Neural cell (in vitro differentiated cells): ENCODE measurements around the gene WDFY3. TPM values are rescaled to one million over a fixed set of nuclear protein-coding genes. Genes with fewer than 3 reads are reported as not detected.

ENCODE experiments used
- H2AFZ ChIP-seq: fragments of 200-600, 300-800 bp; sonication (generic), shearing (Covaris generic); 2 replicates; pipeline ENCODE4 v1.6.0; 2014; ENCODE audit warnings: low read depth, mild to moderate bottlenecking, antibody characterized with exemption, low read length, moderate library complexity
- H3F3A ChIP-seq: fragments of 200-600 bp; shearing (Covaris generic); 2 replicates; pipeline ENCODE4 v1.6.1; 2016; ENCODE audit warnings: mild to moderate bottlenecking, moderate library complexity, mixed read lengths, antibody characterized with exemption, low read length; ENCODE audit not compliant: insufficient read depth, poor library complexity, severe bottlenecking
- H3K27ac ChIP-seq: fragments of 200-600, 300-800 bp; sonication (generic), shearing (Covaris generic); 2 replicates; pipeline ENCODE4 v1.5.1; 2014; ENCODE audit warnings: mild to moderate bottlenecking, low read length, moderate library complexity
- H3K27me3 ChIP-seq: fragments of 300-800, 200-600 bp; sonication (generic), shearing (Covaris generic); 2 replicates; pipeline ENCODE4 v1.6.0; 2014; ENCODE audit warnings: mild to moderate bottlenecking, low read depth, low read length, moderate library complexity; ENCODE audit not compliant: insufficient read depth
- H3K36me3 ChIP-seq: fragments of 300-800, 200-600 bp; sonication (generic), shearing (Covaris generic); 2 replicates; pipeline ENCODE4 v1.5.1; 2014; ENCODE audit warnings: mild to moderate bottlenecking, antibody characterized with exemption, low read length, moderate library complexity; ENCODE audit not compliant: insufficient read depth
- H3K4me2 ChIP-seq: fragments of 300-800, 200-600 bp; sonication (generic), shearing (Covaris generic); 2 replicates; pipeline ENCODE4 v1.6.0; 2014; ENCODE audit warnings: mild to moderate bottlenecking, low read length
- H3K4me3 ChIP-seq: fragments of 300-800, 200-600 bp; sonication (generic), shearing (Covaris generic); 2 replicates; pipeline ENCODE4 v1.5.1; 2014; ENCODE audit warnings: mild to moderate bottlenecking, low read length, moderate library complexity
- H3K79me2 ChIP-seq: fragments of 200-600 bp; shearing (Covaris generic); replicated peaks from 2 replicates; pipeline ENCODE4 v1.6.0; 2014; ENCODE audit warnings: mild to moderate bottlenecking, low read length, moderate library complexity; ENCODE audit not compliant: insufficient read depth
- H3K9ac ChIP-seq: fragments of 300-800, 200-600 bp; sonication (generic), shearing (Covaris generic); 2 replicates; pipeline ENCODE4 v1.6.1; 2016; ENCODE audit warnings: mild to moderate bottlenecking, low read length, mixed read lengths
- H3K9me2 ChIP-seq: fragments of 200-600 bp; shearing (Covaris generic); 2 replicates; pipeline ENCODE4 v1.6.1; 2016; ENCODE audit warnings: mild to moderate bottlenecking, low read length, mixed read lengths; ENCODE audit not compliant: insufficient read depth
- H3K9me3 ChIP-seq: fragments of 200-600, 300-800 bp; sonication (generic), shearing (Covaris generic); 2 replicates; pipeline ENCODE4 v1.6.1; 2016; ENCODE audit warnings: mild to moderate bottlenecking, mixed run types, low read length, moderate library complexity, mixed read lengths
- H4K20me1 ChIP-seq: fragments of 200-600 bp; shearing (Covaris generic); 2 replicates; pipeline ENCODE4 v1.6.1; 2016; ENCODE audit warnings: mild to moderate bottlenecking, mixed run types; ENCODE audit not compliant: insufficient read depth
- EP300 ChIP-seq: fragments of 450-650 bp; conservative IDR thresholded peaks from 2 replicates; pipeline ENCODE4 v1.6.1; 2014; ENCODE audit warnings: antibody characterized with exemption, mild to moderate bottlenecking, moderate library complexity; ENCODE audit not compliant: poor library complexity, severe bottlenecking
- EZH2 ChIP-seq: fragments of 200-600, 300-800 bp; shearing (Covaris generic), sonication (generic); IDR thresholded peaks from 2 replicates; pipeline ENCODE4 v1.6.1; 2014; ENCODE audit warnings: antibody characterized with exemption, low read length, borderline replicate concordance, mild to moderate bottlenecking; ENCODE audit not compliant: insufficient read depth, poor library complexity, severe bottlenecking
- MXI1 ChIP-seq: fragments of 450-650 bp; conservative IDR thresholded peaks from 2 replicates; pipeline ENCODE4 v1.6.1; 2014; ENCODE audit warnings: antibody characterized with exemption, mild to moderate bottlenecking; ENCODE audit not compliant: poor library complexity, severe bottlenecking
- POLR2AphosphoS5 ChIP-seq: IDR thresholded peaks from 2 replicates; pipeline ENCODE4 v1.6.1; 2012
- RAD21 ChIP-seq: fragments of 450-650 bp; conservative IDR thresholded peaks from 2 replicates; pipeline ENCODE4 v1.6.1; 2014; ENCODE audit warnings: antibody characterized with exemption, mild to moderate bottlenecking, moderate library complexity
- SMC3 ChIP-seq: fragments of 450-650 bp; conservative IDR thresholded peaks from 2 replicates; pipeline ENCODE4 v1.6.1; 2014; ENCODE audit warnings: antibody characterized with exemption, mild to moderate bottlenecking, moderate library complexity; ENCODE audit not compliant: poor library complexity
- TAF1 ChIP-seq: IDR thresholded peaks from 2 replicates; pipeline ENCODE4 v1.6.1; 2012; ENCODE audit warnings: low read depth
- polyA plus RNA-seq: library from polyadenylated mRNA; depleted of rRNA; stranded (reverse); fragments of >200 nt; gene quantifications from 2 replicates; pipeline ENCODE4 v1.2.3, GENCODE V29; 2014
- TF ChIP-seq, protein P1 (sequence below): fragments of 450-650 bp; IDR thresholded peaks from 2 replicates; pipeline ENCODE4 v1.5.1; 2014; ENCODE audit warnings: antibody characterized with exemption, mild to moderate bottlenecking, moderate library complexity; ENCODE audit not compliant: poor library complexity, severe bottlenecking
- TF ChIP-seq, protein P2 (sequence below): IDR thresholded peaks from 2 replicates; pipeline ENCODE4 v1.6.1; 2012; ENCODE audit warnings: borderline replicate concordance

Gene WDFY3
- polyA plus RNA-seq, 1 donor from 2014 or later = 39.8 TPM

DNA sequence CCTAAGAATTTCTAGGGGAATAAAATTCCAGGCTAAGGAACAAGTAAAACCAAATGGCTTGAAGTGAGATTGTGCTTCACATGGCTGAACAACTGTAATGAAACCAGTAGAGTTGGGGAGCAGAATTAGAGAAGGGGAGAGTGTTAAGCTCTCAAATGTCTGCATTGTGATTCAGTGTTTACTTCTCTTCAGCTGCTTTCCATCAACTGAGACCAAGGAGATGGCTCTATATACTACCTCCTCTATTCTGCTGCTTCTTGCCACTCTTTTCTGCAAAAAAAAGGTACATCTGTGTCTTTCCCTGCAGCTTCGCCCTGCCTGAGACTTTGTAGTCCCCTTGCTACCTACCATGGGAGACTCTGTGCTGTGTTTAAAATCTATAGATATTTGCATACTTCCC lies 73.5 kb downstream of the WDFY3 start:
- Histone ChIP-seq H3K4me3 (no peak overlapping the region), H3K79me2 (peaks cover 5% of the 10 kb centered on the region), H3K9ac (no peak overlapping the region), H4K20me1 (no peaks in the 10 kb centered on the region), H2AFZ (no peak overlapping the region), H3K4me2 (no peak overlapping the region), H3F3A (no peaks in the 10 kb centered on the region), H3K27me3 (no peaks in the 10 kb centered on the region), H3K9me3 (no peaks in the 10 kb centered on the region), H3K9me2 (no peaks in the 10 kb centered on the region), H3K36me3 (no peaks in the 10 kb centered on the region), H3K27ac (no peak overlapping the region)
- no peak for TF ChIP-seq SMC3
- TF ChIP-seq EP300 = no peak
- TF ChIP-seq EZH2 = no peak
- TF ChIP-seq, protein P1, sequence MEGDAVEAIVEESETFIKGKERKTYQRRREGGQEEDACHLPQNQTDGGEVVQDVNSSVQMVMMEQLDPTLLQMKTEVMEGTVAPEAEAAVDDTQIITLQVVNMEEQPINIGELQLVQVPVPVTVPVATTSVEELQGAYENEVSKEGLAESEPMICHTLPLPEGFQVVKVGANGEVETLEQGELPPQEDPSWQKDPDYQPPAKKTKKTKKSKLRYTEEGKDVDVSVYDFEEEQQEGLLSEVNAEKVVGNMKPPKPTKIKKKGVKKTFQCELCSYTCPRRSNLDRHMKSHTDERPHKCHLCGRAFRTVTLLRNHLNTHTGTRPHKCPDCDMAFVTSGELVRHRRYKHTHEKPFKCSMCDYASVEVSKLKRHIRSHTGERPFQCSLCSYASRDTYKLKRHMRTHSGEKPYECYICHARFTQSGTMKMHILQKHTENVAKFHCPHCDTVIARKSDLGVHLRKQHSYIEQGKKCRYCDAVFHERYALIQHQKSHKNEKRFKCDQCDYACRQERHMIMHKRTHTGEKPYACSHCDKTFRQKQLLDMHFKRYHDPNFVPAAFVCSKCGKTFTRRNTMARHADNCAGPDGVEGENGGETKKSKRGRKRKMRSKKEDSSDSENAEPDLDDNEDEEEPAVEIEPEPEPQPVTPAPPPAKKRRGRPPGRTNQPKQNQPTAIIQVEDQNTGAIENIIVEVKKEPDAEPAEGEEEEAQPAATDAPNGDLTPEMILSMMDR = no peak
- no peak for TF ChIP-seq TAF1
- TF ChIP-seq, protein P2, sequence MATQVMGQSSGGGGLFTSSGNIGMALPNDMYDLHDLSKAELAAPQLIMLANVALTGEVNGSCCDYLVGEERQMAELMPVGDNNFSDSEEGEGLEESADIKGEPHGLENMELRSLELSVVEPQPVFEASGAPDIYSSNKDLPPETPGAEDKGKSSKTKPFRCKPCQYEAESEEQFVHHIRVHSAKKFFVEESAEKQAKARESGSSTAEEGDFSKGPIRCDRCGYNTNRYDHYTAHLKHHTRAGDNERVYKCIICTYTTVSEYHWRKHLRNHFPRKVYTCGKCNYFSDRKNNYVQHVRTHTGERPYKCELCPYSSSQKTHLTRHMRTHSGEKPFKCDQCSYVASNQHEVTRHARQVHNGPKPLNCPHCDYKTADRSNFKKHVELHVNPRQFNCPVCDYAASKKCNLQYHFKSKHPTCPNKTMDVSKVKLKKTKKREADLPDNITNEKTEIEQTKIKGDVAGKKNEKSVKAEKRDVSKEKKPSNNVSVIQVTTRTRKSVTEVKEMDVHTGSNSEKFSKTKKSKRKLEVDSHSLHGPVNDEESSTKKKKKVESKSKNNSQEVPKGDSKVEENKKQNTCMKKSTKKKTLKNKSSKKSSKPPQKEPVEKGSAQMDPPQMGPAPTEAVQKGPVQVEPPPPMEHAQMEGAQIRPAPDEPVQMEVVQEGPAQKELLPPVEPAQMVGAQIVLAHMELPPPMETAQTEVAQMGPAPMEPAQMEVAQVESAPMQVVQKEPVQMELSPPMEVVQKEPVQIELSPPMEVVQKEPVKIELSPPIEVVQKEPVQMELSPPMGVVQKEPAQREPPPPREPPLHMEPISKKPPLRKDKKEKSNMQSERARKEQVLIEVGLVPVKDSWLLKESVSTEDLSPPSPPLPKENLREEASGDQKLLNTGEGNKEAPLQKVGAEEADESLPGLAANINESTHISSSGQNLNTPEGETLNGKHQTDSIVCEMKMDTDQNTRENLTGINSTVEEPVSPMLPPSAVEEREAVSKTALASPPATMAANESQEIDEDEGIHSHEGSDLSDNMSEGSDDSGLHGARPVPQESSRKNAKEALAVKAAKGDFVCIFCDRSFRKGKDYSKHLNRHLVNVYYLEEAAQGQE = no peak
- no peak for TF ChIP-seq RAD21
- no peak for TF ChIP-seq MXI1
- no peak for TF ChIP-seq POLR2AphosphoS5

- H3K9me2 ChIP-seq = no peaks in the 10 kb centered on the region
These were observed 78.7 kb downstream of the WDFY3 start for GRCh38 chr4:84887824-84888223.

More at GRCh38 chr4:84887824-84888223, 78.7 kb downstream of the WDFY3 start:
- no peak overlapping the region for H3K27ac ChIP-seq
- no peak overlapping the region for H3K4me2 ChIP-seq
- no peaks in the 10 kb centered on the region for H3F3A ChIP-seq
- no peak overlapping the region for H3K4me3 ChIP-seq
- no peaks in the 10 kb centered on the region for H3K36me3 ChIP-seq
- H4K20me1 ChIP-seq = no peaks in the 10 kb centered on the region
- no peak for TF ChIP-seq EZH2
- no peak for TF ChIP-seq POLR2AphosphoS5
- no peak for TF ChIP-seq EP300
- TF ChIP-seq RAD21 = no peak
- no peak for TF ChIP-seq TAF1
- no peak for TF ChIP-seq MXI1
- TF ChIP-seq, protein P2 = no peak
- no peak for TF ChIP-seq SMC3
- TF ChIP-seq, protein P1 = no peak
- no peaks in the 10 kb centered on the region for H3K9me3 ChIP-seq
- H3K27me3 ChIP-seq = no peaks in the 10 kb centered on the region
- H3K9ac ChIP-seq = no peak overlapping the region
- H2AFZ ChIP-seq = no peak overlapping the region
- peaks cover 8% of the 10 kb centered on the region for H3K79me2 ChIP-seq
